A204.1 (cell line): ENCODE data around the gene KRTAP6-3.

Experiments
- FAIRE-seq: peaks from 2 replicates; lab custom pipeline; 2012; peaks lifted over from hg19 to GRCh38; lab: Jason Lieb, UNC

KRTAP6-3 gene

GRCh38 chr21:30592140-30592539 is at the start of gene KRTAP6-3:
Gene KRTAP6-3, plus strand, starts transcription at chr21:30592440. Its CDS starts 6 bp downstream, at chr21:30592446.
- no peak for FAIRE-seq

GRCh38 chr21:30552782-30553181 is 39.5 kb upstream of the KRTAP6-3 start:
- FAIRE-seq, result no peak

- no peak for FAIRE-seq
These were observed 37.1 kb upstream of the KRTAP6-3 start for GRCh38 chr21:30555095-30555494.

GRCh38 chr21:30561264-30561895 is 30.9 kb upstream of the KRTAP6-3 start, which contains the start of gene KRTAP19-7:
Gene KRTAP19-7, minus strand, starts transcription at chr21:30561314. Its CDS starts 25 bp downstream, at chr21:30561289.
- FAIRE-seq, result no peak

GRCh38 chr21:30561957-30562356 is 30.3 kb upstream of the KRTAP6-3 start:
- FAIRE-seq, result no peak

GRCh38 chr21:30563072-30563471 is 29.2 kb upstream of the KRTAP6-3 start:
- FAIRE-seq, result no peak

GRCh38 chr21:30563630-30564029 is 28.6 kb upstream of the KRTAP6-3 start:
- no peak for FAIRE-seq

GRCh38 chr21:30567617-30568016 is 24.6 kb upstream of the KRTAP6-3 start:
- no peak for FAIRE-seq

GRCh38 chr21:30577766-30578165 is 14.5 kb upstream of the KRTAP6-3 start:
- FAIRE-seq, result no peak

- FAIRE-seq, result no peak
These were observed 12.9 kb upstream of the KRTAP6-3 start for GRCh38 chr21:30579346-30579745.

- FAIRE-seq, result no peak
These were observed 12.1 kb upstream of the KRTAP6-3 start for GRCh38 chr21:30580132-30580531.

GRCh38 chr21:30582870-30583269 is 9.4 kb upstream of the KRTAP6-3 start:
- no peak for FAIRE-seq

- no peak for FAIRE-seq
These were observed 1.9 kb upstream of the KRTAP6-3 start, which contains the start of gene KRTAP22-2 for GRCh38 chr21:30590297-30590696. Gene KRTAP22-2, minus strand, starts transcription at chr21:30590397.

GRCh38 chr21:30598802-30599201 is 6.6 kb downstream of the KRTAP6-3 start, which contains the start of gene KRTAP6-2:
Gene KRTAP6-2, minus strand, starts transcription at chr21:30598902. Its CDS starts 28 bp downstream, at chr21:30598874.
- FAIRE-seq, result no peak

- FAIRE-seq, result no peak
These were observed 8.5 kb downstream of the KRTAP6-3 start, which contains the start of gene KRTAP22-1 for GRCh38 chr21:30600787-30601186. Gene KRTAP22-1, plus strand, starts transcription at chr21:30601087.

GRCh38 chr21:30605968-30606367 is 13.7 kb downstream of the KRTAP6-3 start:
- no peak for FAIRE-seq

GRCh38 chr21:30612132-30612531 is 19.9 kb downstream of the KRTAP6-3 start:
- FAIRE-seq, result no peak

GRCh38 chr21:30613836-30614235 is 21.6 kb downstream of the KRTAP6-3 start, which contains the start of gene KRTAP6-1:
Gene KRTAP6-1, minus strand, starts transcription at chr21:30613930. Its CDS starts 26 bp downstream, at chr21:30613904.
- FAIRE-seq, result no peak

- FAIRE-seq, result no peak
These were observed 23.0 kb downstream of the KRTAP6-3 start for GRCh38 chr21:30615199-30615598.

GRCh38 chr21:30616125-30616524 is 23.9 kb downstream of the KRTAP6-3 start, which contains the start of gene KRTAP20-1:
Gene KRTAP20-1, plus strand, starts transcription at chr21:30616425. Its CDS starts 30 bp downstream, at chr21:30616455.
- FAIRE-seq, result no peak

- no peak for FAIRE-seq
These were observed 27.8 kb downstream of the KRTAP6-3 start for GRCh38 chr21:30620080-30620479.

- FAIRE-seq, result no peak
These were observed 28.3 kb downstream of the KRTAP6-3 start, which contains the start of gene KRTAP20-4 for GRCh38 chr21:30620522-30620921. Gene KRTAP20-4, plus strand, starts transcription at chr21:30620627.

- FAIRE-seq, result no peak
These were observed 31.1 kb downstream of the KRTAP6-3 start for GRCh38 chr21:30623362-30623761.
